Breast epithelium (tissue), 3 donors: ENCODE data around the gene CCDC3.

Experiments
- CTCF ChIP-seq, 3 donors: fragments of 450-650 bp; IDR thresholded peaks; one replicate each; pipeline ENCODE4 v1.5.1; 2016 to 2017; ENCODE audit warnings: antibody characterized with exemption in 3 of 3, mild to moderate bottlenecking in 3 of 3, moderate library complexity in 3 of 3
- POLR2A ChIP-seq: fragments of 450-650 bp; IDR thresholded peaks from one replicate; pipeline ENCODE4 v1.6.1; 2016; ENCODE audit warnings: antibody characterized with exemption, mild to moderate bottlenecking, moderate library complexity
- POLR2AphosphoS5 ChIP-seq, 3 donors: sonication (generic); formaldehyde crosslinking; IDR thresholded peaks; one replicate each; pipeline ENCODE4 v1.6.1; 2017; ENCODE audit warnings: antibody characterized with exemption in 3 of 3

- no peak for TF ChIP-seq POLR2AphosphoS5 (IDR thresholded peaks at IDR 0.05)
- no peak for TF ChIP-seq CTCF (IDR thresholded peaks at IDR 0.05)
- TF ChIP-seq POLR2A = no peak
Observed at GRCh38 chr10:12872577-12872976, 128.9 kb downstream of the CCDC3 start.
